Transverse colon (tissue), 4 donors: ENCODE measurements around the gene SAP30BP. TPM values are rescaled to one million over a fixed set of nuclear protein-coding genes. Genes with fewer than 3 reads are reported as not detected.

Experiments used
- DNase-seq: peaks from one replicate; pipeline ENCODE4 v3.0.0-alpha.2; 2019
- H3K27ac ChIP-seq, 4 donors: fragments of 200-600 bp; sonication (generic); 2 replicates each; pipeline ENCODE4 v1.5.1; 2016 to 2018; ENCODE audit warnings: inconsistent platforms in 4 of 4
- H3K27me3 ChIP-seq: fragments of 200-600 bp; sonication (generic); 2 replicates; pipeline ENCODE4 v1.5.1; 2017; ENCODE audit warnings: inconsistent platforms
- H3K36me3 ChIP-seq, 4 donors: fragments of 200-600 bp; sonication (generic); 2 replicates each; pipeline ENCODE4 v1.5.1; 2017 to 2019; ENCODE audit warnings: inconsistent platforms in 4 of 4
- H3K4me1 ChIP-seq, 4 donors: fragments of 200-600 bp; sonication (generic); 2 replicates each; pipeline ENCODE4 v1.5.1; 2017 to 2020; ENCODE audit warnings: inconsistent platforms in 4 of 4
- H3K4me3 ChIP-seq, 4 donors: fragments of 200-600 bp; sonication (generic); 1 replicate in 1 of 4; 2 replicates in 3 of 4; pipeline versions ENCODE4 v1.5.1 to v1.6.1; 2017 to 2019; ENCODE audit warnings: inconsistent platforms in 4 of 4
- H3K9me3 ChIP-seq, 2 donors: fragments of 200-600 bp; sonication (generic); 2 replicates each; pipeline ENCODE4 v1.5.1; 2017 to 2019; ENCODE audit warnings: inconsistent platforms in 2 of 2
- EP300 ChIP-seq: sonication (generic); formaldehyde crosslinking; IDR thresholded peaks from one replicate; pipeline ENCODE4 v1.6.1; 2017; ENCODE audit warnings: antibody characterized with exemption, low read depth
- POLR2A ChIP-seq: fragments of 450-650 bp; IDR thresholded peaks from one replicate; pipeline ENCODE4 v1.6.1; 2016; ENCODE audit warnings: antibody characterized with exemption, mild to moderate bottlenecking, moderate library complexity
- POLR2AphosphoS5 ChIP-seq, 3 donors: sonication (generic); formaldehyde crosslinking; IDR thresholded peaks; one replicate each; pipeline ENCODE4 v1.6.1; 2016; ENCODE audit warnings: antibody characterized with exemption in 3 of 3
- WGBS, 2 donors: methylation state at CpG; one replicate each; pipeline ENCODE4 v1.1.5; 2018; ENCODE audit warnings: low coverage in 1 of 2; 5-methylcytosine and 5-hydroxymethylcytosine counted together
- in situ Hi-C, 4 donors: fragments of 200-750 bp; cut with MboI; loops; one replicate each; pipeline versions ENCODE4 v1.15.0 to v1.15.1; 2017; ENCODE audit warnings: low sequenced_read_pairs in 3 of 4, low pct_ligation_motif_present in 1 of 4, low pct_unique_long_range_greater_than_20kb in 1 of 4
- intact Hi-C: fragments of 100-400 bp; cut with DNase I; formaldehyde crosslinking; loops from one replicate; pipeline ENCODE4 v1.15.1; 2023; ENCODE audit warnings: low total_unique reads
- total RNA-seq, 4 donors: library from RNA; depleted of rRNA; stranded (reverse); fragments of >200 nt; gene quantifications; one replicate each; pipeline ENCODE4 v1.1.0, GENCODE V29; 2016
- TF ChIP-seq, protein P1 (sequence below), 5 experiments: fragments of 200-600 bp in 3 of 5; fragments of 450-650 bp in 2 of 5; sonication (generic) in 3 of 5; IDR thresholded peaks; 1 replicate in 2 of 5; 2 replicates in 3 of 5; pipeline ENCODE4 v1.5.1; 2016 to 2017; ENCODE audit warnings: antibody characterized with exemption in 5 of 5, inconsistent platforms in 3 of 5, mild to moderate bottlenecking in 2 of 5, moderate library complexity in 1 of 5

SAP30BP gene
- total RNA-seq, 4 donors from 2014 or later = 49.0 to 83.8 (median 71.4) TPM

DNA sequence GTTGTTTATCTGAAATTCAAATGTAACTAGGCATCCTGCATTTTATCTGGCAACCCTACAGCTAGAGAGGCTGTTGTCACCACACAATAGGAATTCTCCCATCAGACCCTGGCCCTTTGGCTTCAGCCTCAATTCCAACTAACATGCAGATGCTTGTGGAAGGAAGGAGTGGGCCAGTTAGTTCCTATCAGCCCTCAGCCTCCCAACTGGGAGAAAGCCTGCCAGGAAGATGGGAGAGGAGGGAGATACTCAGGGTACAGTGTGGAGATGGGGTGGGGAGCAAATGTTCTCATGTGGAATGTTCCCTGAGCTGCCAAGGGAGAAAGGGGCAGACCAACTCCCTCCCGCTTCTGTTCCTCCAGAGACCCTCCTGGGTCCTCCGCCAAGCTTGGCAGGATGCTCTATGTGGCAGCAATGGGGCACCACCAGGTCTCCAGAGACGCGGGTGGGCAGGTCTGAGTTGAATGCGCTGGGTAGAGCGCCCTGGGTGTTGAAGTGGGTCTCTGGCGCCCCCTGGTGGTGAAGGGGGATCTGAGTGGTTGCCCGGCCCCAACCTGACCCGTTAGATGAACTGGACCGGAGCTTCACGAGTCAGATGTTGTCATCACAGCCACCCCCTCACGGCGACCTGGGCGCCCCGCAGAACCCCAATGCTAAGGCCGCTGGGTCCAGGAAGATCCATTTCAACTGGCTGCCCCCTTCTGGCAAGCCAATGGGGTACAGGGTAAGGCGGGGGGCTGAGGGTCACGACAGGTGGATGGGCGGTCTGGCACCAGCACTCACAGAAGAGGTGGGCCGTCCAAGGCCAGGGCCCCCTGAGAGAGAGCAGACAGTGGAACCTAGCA is 82.6 kb downstream of the SAP30BP start:
- intact Hi-C loops (loop anchor here (2.0 to 10.0 kb wide), 3 partner anchors 75 to 117 kb away; partner anchors contain the start of gene SMIM5), in situ Hi-C loops (loop anchor here (5.0 to 25.0 kb wide), 3 partner anchors 75 to 138 kb away; partner anchors contain the start of genes TRIM47 (in 1 of the 4) and TRIM65 (in 1 of the 4))
- no peaks in the 10 kb centered on the region for H3K9me3 ChIP-seq
- peak; percentile 89 for DNase-seq
- no peak overlapping the region for H3K27ac ChIP-seq
- peaks cover 0 to 5% (median 0%) of the 10 kb centered on the region in 4 donors for H3K36me3 ChIP-seq
- no peak for TF ChIP-seq POLR2AphosphoS5 (IDR thresholded peaks at IDR 0.05)
- TF ChIP-seq EP300 = no peak
- TF ChIP-seq, protein P1, sequence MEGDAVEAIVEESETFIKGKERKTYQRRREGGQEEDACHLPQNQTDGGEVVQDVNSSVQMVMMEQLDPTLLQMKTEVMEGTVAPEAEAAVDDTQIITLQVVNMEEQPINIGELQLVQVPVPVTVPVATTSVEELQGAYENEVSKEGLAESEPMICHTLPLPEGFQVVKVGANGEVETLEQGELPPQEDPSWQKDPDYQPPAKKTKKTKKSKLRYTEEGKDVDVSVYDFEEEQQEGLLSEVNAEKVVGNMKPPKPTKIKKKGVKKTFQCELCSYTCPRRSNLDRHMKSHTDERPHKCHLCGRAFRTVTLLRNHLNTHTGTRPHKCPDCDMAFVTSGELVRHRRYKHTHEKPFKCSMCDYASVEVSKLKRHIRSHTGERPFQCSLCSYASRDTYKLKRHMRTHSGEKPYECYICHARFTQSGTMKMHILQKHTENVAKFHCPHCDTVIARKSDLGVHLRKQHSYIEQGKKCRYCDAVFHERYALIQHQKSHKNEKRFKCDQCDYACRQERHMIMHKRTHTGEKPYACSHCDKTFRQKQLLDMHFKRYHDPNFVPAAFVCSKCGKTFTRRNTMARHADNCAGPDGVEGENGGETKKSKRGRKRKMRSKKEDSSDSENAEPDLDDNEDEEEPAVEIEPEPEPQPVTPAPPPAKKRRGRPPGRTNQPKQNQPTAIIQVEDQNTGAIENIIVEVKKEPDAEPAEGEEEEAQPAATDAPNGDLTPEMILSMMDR (IDR thresholded peaks at IDR 0.05) = peak; percentile 93 to 96 (median 94)
- TF ChIP-seq POLR2A = no peak
- H3K4me1 ChIP-seq = peaks cover 0 to 20% (median 9%) of the 10 kb centered on the region in 4 donors
- WGBS, 2 donors = 30% methylated on average over 17 of the region's 20 CpGs; no CpG with 5 or more reads in 1 of the 2 donors
- H3K4me3 ChIP-seq = no peak overlapping the region
- H3K27me3 ChIP-seq = no peaks in the 10 kb centered on the region

DNA sequence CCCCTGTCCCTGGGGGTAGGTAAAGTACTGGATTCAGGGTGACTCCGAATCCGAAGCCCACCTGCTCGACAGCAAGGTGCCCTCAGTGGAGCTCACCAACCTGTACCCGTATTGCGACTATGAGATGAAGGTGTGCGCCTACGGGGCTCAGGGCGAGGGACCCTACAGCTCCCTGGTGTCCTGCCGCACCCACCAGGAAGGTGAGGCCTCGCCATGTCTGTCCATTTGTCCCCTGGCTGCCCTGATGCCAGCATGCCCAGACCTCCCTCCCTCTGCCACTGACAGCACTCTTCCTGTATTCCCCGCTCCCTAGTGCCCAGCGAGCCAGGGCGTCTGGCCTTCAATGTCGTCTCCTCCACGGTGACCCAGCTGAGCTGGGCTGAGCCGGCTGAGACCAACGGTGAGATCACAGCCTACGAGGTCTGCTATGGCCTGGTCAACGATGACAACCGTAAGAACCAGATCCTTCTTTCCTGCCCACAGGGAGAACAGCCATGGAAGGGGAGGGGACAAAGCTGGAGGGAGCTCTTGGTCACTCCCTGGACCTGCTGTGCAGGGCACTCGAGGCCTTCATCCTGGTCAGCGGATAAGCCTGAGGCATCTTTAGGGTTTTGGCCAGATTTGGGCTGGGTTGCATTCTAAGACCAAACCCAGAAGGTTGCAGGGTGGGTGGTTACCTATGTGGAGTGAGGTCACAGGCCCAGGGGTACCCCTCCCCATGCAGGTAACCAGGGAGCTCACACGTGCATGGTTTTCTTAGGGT is 83.7 kb downstream of the SAP30BP start:
- WGBS, 2 donors = 85% methylated on average over 21 of the region's 23 CpGs; no CpG with 5 or more reads in 1 of the 2 donors
- intact Hi-C loops (loop anchor here (2.0 to 10.0 kb wide), 3 partner anchors 74 to 118 kb away; partner anchors contain the start of gene SMIM5), in situ Hi-C loops (loop anchor here in 1 of 4 donors (25.0 kb wide), 1 partner anchor 136 kb away; the partner anchor contains the start of genes TRIM47 and TRIM65)
- TF ChIP-seq EP300 = no peak
- TF ChIP-seq POLR2AphosphoS5 (IDR thresholded peaks at IDR 0.05) = no peak
- TF ChIP-seq POLR2A = no peak
- TF ChIP-seq, protein P1 (IDR thresholded peaks at IDR 0.05) = no peak
- Histone ChIP-seq H3K9me3 (no peaks in the 10 kb centered on the region), H3K36me3 (peaks cover 0 to 5% (median 0%) of the 10 kb centered on the region in 4 donors), H3K27me3 (no peaks in the 10 kb centered on the region), H3K4me1 (peaks cover 0 to 20% (median 9%) of the 10 kb centered on the region in 4 donors), H3K27ac (no peak overlapping the region), H3K4me3 (no peak overlapping the region)
- DNase-seq = no peak

GRCh38 chr17:75751676-75752404 is 84.7 kb downstream of the SAP30BP start:
- intact Hi-C loops (loop anchor here (2.0 to 10.0 kb wide), 3 partner anchors 73 to 119 kb away; partner anchors contain the start of gene SMIM5), in situ Hi-C loops (loop anchor here in 1 of 4 donors (25.0 kb wide), 1 partner anchor 135 kb away; the partner anchor contains the start of genes TRIM47 and TRIM65)
- H3K27ac ChIP-seq = no peak overlapping the region
- WGBS, 2 donors = 77 to 87% methylated on average over 4 to 23 of the region's 24 CpGs
- H3K4me1 ChIP-seq = peaks cover 0 to 20% (median 9%) of the 10 kb centered on the region in 4 donors
- peaks cover 0 to 5% (median 0%) of the 10 kb centered on the region in 4 donors for H3K36me3 ChIP-seq
- no peaks in the 10 kb centered on the region for H3K9me3 ChIP-seq
- no peak overlapping the region for H3K4me3 ChIP-seq
- TF ChIP-seq POLR2AphosphoS5 (IDR thresholded peaks at IDR 0.05) = no peak
- TF ChIP-seq POLR2A = no peak
- TF ChIP-seq, protein P1 (IDR thresholded peaks at IDR 0.05) = no peak
- TF ChIP-seq EP300 = no peak
- no peak for DNase-seq
- H3K27me3 ChIP-seq = no peaks in the 10 kb centered on the region
